AG04449 (cell line): ENCODE measurements around the gene GNG11.

Experiments used
- CTCF ChIA-PET: fragments of 350-600 bp; formaldehyde crosslinking; extraction: SDS; loops from one replicate; lab custom pipeline; 2021; ENCODE audit warnings: antibody characterized with exemption; lab: Yijun Ruan, JAX
- POLR2A ChIA-PET: fragments of 400-600, 350-600 bp; formaldehyde crosslinking; extraction: SDS; loops from one replicate; lab custom pipeline; 2020; ENCODE audit warnings: antibody characterized with exemption, inconsistent platforms; lab: Yijun Ruan, JAX
- DNase-seq: peaks from one replicate; pipeline ENCODE4 v3.0.0-alpha.2; 2010; ENCODE audit warnings: low read depth, low spot score
- H3K4me3 ChIP-seq: 2 replicates; pipeline ENCODE4 v1.5.1; 2011; ENCODE audit warnings: low read depth, mild to moderate bottlenecking, control low read depth, low read length
- TF ChIP-seq, protein P1 (sequence below): IDR thresholded peaks from one replicate; pipeline ENCODE4 v1.5.1; 2011; ENCODE audit warnings: mild to moderate bottlenecking, moderate library complexity, low read length, control low read depth, inconsistent platforms; ENCODE audit not compliant: insufficient read depth; ENCODE audit errors: missing control alignments

Gene GNG11

GRCh38 chr7:93937818-93938217 lies 16.3 kb downstream of the GNG11 start:
- ChIA-PET CTCF (no interaction called here), POLR2A (no interaction called here)
- DNase-seq: no peak
- TF ChIP-seq, protein P1, sequence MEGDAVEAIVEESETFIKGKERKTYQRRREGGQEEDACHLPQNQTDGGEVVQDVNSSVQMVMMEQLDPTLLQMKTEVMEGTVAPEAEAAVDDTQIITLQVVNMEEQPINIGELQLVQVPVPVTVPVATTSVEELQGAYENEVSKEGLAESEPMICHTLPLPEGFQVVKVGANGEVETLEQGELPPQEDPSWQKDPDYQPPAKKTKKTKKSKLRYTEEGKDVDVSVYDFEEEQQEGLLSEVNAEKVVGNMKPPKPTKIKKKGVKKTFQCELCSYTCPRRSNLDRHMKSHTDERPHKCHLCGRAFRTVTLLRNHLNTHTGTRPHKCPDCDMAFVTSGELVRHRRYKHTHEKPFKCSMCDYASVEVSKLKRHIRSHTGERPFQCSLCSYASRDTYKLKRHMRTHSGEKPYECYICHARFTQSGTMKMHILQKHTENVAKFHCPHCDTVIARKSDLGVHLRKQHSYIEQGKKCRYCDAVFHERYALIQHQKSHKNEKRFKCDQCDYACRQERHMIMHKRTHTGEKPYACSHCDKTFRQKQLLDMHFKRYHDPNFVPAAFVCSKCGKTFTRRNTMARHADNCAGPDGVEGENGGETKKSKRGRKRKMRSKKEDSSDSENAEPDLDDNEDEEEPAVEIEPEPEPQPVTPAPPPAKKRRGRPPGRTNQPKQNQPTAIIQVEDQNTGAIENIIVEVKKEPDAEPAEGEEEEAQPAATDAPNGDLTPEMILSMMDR: no peak
- H3K4me3 ChIP-seq: no peak overlapping the region

DNA sequence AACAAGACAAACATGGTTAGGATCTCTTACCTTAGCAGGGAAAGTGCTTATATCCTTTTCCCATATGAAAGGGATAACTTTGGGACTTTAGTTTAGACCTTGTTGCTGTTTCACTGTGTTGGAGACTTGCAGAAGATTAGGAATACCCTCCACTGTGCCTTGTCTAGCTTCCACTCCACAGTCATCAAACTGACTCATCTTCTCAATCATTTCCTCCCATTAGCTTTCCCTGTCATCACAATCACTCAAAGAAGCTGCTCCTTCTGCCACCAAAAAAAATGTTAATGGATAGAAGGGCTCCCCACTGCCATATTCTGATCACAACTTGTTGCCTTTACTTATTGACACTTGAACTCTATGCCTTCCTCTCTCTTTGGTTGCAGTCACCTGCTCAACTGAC lies 16.8 kb downstream of the GNG11 start:
- TF ChIP-seq, protein P1: no peak
- DNase-seq: no peak
- H3K4me3 ChIP-seq: no peak overlapping the region
- CTCF ChIA-PET: no interaction called here
- POLR2A ChIA-PET: no interaction called here

DNA sequence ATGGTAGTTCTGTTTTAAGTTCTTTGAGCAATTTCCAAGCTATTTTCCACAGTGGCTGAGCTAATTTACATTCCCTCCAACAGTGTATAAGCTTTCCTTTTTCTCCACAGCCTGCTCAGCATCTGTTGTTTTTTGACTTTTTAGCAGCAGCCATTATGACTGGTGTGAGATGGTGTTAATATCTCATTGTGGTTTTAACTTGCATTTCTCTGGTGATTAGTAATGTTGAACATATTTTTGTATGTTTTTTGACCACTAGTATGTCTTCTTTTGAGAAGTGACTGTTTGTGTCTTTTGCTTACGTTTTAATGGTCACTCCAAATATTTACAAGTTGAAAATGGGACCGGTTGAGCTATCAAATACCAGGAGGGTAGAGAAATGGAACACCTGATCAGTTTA lies 20.4 kb downstream of the GNG11 start:
- H3K4me3 ChIP-seq: no peak overlapping the region
- ChIA-PET CTCF (interaction anchor here (0.7 kb wide), 1 partner anchor 20 kb away, joined by 3 read pairs; no protein-coding TSS in a partner anchor), POLR2A (no interaction called here)
- DNase-seq: no peak
- TF ChIP-seq, protein P1: no peak

DNA sequence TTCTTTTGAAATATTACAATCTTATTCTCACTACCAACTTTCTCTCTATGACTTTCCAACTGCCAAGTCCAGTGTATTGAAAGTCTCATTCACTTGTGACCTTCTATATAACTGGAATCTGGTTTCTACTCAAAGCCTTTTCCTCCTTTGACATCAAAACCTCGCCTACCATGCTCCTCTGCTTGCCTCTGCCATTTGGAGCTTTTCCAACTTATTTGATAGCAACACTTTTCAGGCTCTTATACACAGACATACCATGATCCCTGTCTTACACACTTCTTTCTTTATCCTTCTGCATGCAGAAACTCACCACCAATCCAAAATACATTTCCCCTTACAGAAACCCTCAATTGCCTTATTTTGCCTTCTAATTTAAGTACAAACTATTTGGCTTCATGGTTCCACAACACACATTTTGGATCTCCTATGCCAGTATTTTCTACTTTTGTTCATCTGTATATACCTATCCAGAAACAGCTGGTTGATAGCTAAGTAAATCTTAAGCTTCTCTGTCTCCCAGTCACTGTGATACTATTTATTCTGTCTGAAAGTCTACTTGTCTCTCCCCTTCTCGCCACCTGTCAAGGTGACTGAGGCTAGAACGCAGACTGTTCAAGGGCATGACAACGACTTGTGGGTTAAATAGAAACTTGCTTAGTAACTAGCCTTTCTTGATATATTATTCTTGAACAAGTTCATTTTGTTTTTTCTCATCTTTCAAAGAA lies 22.4 kb downstream of the GNG11 start:
- no peak overlapping the region for H3K4me3 ChIP-seq
- CTCF ChIA-PET: no interaction called here
- DNase-seq: no peak
- POLR2A ChIA-PET: no interaction called here
- TF ChIP-seq, protein P1: no peak

DNA sequence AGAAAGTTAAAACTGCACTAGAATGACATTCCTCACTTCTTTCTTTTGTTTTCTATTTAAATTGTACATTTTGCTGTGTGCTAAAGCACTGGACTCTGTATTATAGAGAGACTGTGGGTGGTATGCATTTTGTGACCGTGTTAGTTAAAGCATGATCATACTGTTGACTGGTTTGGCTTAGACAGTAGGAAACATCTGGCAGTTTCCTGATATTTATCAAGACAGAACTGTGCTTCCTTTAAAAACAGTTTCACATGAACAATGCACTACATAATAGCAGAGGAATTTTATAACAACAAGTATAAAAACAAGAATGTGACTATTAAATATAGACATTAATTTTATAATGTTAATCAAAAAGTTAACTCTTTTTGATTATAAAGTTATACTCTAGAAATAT lies 23.1 kb downstream of the GNG11 start:
- TF ChIP-seq, protein P1: no peak
- no peak for DNase-seq
- H3K4me3 ChIP-seq: no peak overlapping the region
- ChIA-PET CTCF (interaction anchor here (0.7 kb wide), 1 partner anchor 34 kb away, joined by 3 read pairs; no protein-coding TSS in a partner anchor), POLR2A (interaction anchor here (1.4 kb wide), 1 partner anchor 23 kb away, joined by 3 read pairs; the partner anchor contains the start of gene GNG11)

- no peak for DNase-seq
- ChIA-PET POLR2A (interaction anchor here (1.4 kb wide), 1 partner anchor 23 kb away, joined by 3 read pairs; the partner anchor contains the start of gene GNG11), CTCF (interaction anchor here (0.7 kb wide), 1 partner anchor 35 kb away, joined by 3 read pairs; no protein-coding TSS in a partner anchor)
- no peak overlapping the region for H3K4me3 ChIP-seq
- TF ChIP-seq, protein P1: no peak
Measured at GRCh38 chr7:93945083-93945482, 23.5 kb downstream of the GNG11 start.
